Activated naive CD8-positive, alpha-beta T cell treated with anti-CD3 and anti-CD28 coated beads for 36 hours (primary cell): ENCODE data around the gene PWP2. TPM values are rescaled to one million over a fixed set of nuclear protein-coding genes. Genes with fewer than 3 reads are reported as not detected.
A peak's percentile ranks its signal among the peaks of the same experiment; 100 is the strongest.
"Not testable (repeated sequence)": the region's sequence is repeated elsewhere in the genome, so short reads cannot be mapped to it uniquely, and the experiment has no call there.

ENCODE experiments used
- DNase-seq: peaks from one replicate; pipeline ENCODE4 v3.0.0; 2021
- H3K27ac Mint-ChIP-seq: one replicate; pipeline ENCODE4 v1.8.0; 2022; ENCODE audit warnings: mild to moderate bottlenecking, moderate library complexity, mixed read lengths
- H3K27me3 Mint-ChIP-seq: one replicate; pipeline ENCODE4 v1.8.0; 2022; ENCODE audit warnings: mild to moderate bottlenecking, mixed read lengths
- H3K36me3 Mint-ChIP-seq: one replicate; pipeline ENCODE4 v1.8.0; 2021; ENCODE audit warnings: mild to moderate bottlenecking, mixed read lengths
- H3K4me1 Mint-ChIP-seq: one replicate; pipeline ENCODE4 v1.8.0; 2021; ENCODE audit warnings: mixed read lengths
- H3K4me3 Mint-ChIP-seq: one replicate; pipeline ENCODE4 v1.8.0; 2022; ENCODE audit warnings: mild to moderate bottlenecking, moderate library complexity, mixed read lengths
- H3K9me3 Mint-ChIP-seq: one replicate; pipeline ENCODE4 v1.8.0; 2022; ENCODE audit warnings: mixed read lengths
- total RNA-seq, 2 experiments: library from RNA; stranded (reverse); gene quantifications; one replicate each; pipeline ENCODE4 v1.2.3, GENCODE V29; 2021

PWP2 gene
- total RNA-seq, 2 experiments from 2014 or later, result 12.7 to 14.5 TPM

DNA sequence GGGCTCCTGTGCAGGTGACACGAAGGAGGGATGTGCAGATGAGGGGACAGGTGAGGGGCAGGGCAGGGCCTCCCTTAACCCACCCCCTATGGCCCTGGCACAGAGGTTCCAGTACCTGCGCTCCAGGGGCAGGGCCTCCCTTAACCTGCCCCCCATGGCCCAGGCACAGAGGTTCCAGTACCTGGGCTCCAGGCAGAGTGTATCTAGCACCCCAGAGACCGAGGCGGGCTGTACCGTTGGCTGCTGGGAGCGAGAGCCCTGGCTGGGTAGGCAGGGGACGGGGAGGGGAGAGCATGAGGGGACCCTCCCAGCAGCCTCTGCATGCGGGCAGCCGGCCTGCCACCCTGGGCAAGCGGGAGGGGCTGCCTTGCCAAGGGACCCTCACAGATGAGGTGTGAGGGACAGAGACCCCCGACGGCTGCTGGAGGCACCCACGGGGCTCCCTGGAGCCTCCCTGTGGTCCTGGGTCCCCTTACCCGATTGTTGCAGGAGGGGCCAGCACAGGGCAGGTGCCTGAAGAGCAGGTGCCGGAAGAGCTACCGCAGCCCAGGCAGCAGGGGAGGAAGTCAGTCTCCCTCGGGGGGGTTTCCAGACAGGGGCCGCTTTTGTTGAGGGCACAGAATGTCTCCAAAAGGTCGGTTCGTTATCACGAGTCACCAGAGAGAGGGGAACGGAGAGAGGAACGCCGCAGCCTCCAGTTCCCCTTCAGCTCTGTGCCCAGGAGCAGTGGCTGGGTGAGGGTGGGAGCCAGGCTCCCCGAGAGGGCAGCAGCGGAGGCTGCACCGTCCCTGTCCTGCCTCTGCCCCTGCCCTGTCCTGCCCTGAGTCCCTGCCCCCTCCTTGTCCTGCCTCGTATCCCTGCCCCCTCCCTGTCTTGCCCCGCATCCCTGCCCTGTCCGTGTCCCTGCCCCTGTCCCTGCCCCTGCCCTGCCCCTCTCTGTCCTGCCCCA, 52.4 kb downstream of the PWP2 start:
- peak overlapping the region; percentile 55 for H3K4me3 Mint-ChIP-seq
- not testable (repeated sequence) for H3K9me3 Mint-ChIP-seq, H3K27ac Mint-ChIP-seq, H3K27me3 Mint-ChIP-seq, H3K36me3 Mint-ChIP-seq, H3K4me1 Mint-ChIP-seq
- peak; percentile 4 for DNase-seq

DNA sequence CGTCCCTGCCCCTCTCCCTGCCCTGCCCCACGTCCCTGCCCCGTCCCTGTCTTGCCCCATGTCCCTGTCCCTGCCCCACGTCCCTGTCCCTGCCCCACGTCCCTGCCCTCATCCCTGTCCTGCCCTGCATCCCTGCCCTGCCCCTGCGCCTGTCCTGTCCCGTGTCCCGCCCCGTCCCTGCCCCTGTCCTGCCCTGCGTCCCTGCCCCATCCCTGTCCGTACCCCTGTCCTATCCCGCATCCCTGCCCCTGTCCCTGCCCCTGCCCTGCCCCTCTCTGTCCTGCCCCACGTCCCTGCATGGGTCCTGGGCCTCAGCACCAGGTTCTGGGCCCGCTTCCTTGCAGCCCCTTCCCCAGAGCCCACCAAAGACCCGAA, 53.1 kb downstream of the PWP2 start:
- H3K27ac Mint-ChIP-seq, H3K36me3 Mint-ChIP-seq, H3K4me1 Mint-ChIP-seq, H3K9me3 Mint-ChIP-seq, H3K27me3 Mint-ChIP-seq, DNase-seq, H3K4me3 Mint-ChIP-seq: not testable (repeated sequence)

DNA sequence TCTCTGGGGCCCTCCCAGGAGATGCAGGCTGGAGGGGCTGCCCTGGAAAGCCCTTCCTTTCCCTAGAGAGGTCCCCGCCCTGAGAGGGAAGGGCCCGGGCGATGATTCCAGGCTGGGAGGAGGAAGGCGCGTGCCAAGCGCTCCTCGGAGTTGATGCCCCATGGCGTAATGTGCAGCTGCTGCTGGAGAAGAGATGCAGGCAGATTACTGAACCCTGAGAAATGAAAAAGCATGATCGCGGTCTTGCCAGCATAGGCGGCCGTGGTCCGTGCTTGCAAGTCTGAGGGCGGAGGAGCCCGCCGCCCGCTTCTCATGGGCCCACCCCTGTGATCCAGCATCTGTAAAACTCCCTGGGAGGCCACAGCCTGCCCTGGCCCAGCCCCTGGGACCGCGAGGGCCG, 53.6 kb downstream of the PWP2 start:
- H3K27me3 Mint-ChIP-seq, H3K9me3 Mint-ChIP-seq, H3K36me3 Mint-ChIP-seq, DNase-seq, H3K4me1 Mint-ChIP-seq, H3K4me3 Mint-ChIP-seq, H3K27ac Mint-ChIP-seq: not testable (repeated sequence)

DNA sequence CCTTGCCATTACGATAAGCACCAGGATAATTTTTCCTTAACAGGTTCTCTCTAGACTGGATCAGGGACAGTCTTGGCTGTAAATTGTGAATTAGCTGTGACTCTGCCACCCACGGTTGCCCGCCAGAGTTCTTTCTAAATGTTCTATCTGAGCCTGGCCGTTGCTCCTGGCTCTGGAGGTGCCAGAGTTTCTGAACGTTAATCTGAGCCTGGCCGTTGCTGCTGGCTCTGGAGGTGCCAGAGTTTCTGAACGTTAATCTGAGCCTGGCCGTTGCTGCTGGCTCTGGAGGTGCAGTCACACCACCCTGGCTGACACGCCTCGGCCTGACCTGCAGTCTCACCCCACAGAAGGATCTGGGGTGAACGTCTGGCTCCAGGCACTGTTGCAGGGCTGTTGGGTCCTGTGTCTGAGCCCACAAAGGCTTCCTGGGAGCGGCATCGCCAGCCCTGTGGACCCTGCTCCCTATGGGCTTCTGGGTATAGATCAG, 56.0 kb downstream of the PWP2 start:
- H3K4me3 Mint-ChIP-seq, H3K9me3 Mint-ChIP-seq, H3K27me3 Mint-ChIP-seq, DNase-seq, H3K36me3 Mint-ChIP-seq, H3K27ac Mint-ChIP-seq, H3K4me1 Mint-ChIP-seq: not testable (repeated sequence)

DNA sequence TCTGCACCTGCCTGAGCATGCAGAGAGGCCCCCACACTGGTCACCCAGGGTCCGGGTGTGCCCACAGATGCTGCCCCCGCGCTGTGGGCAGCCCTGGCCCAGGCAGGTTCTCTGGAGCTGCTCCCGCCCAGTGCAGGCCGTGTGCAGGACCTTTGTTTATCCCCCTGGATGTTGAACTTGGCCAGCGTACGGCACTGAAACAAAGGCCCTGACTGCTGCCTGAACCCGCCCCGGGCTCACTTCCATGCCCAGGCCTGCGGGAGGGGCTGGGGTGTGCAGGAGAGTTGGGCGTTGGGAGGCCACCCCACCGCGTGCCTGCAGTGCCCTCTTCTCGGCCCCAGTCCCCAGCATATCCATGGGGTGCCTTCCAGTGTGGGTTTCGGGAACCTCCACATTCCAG, 58.7 kb downstream of the PWP2 start:
- H3K27ac Mint-ChIP-seq, H3K27me3 Mint-ChIP-seq, H3K9me3 Mint-ChIP-seq, H3K4me3 Mint-ChIP-seq, H3K4me1 Mint-ChIP-seq, DNase-seq, H3K36me3 Mint-ChIP-seq: not testable (repeated sequence)

DNA sequence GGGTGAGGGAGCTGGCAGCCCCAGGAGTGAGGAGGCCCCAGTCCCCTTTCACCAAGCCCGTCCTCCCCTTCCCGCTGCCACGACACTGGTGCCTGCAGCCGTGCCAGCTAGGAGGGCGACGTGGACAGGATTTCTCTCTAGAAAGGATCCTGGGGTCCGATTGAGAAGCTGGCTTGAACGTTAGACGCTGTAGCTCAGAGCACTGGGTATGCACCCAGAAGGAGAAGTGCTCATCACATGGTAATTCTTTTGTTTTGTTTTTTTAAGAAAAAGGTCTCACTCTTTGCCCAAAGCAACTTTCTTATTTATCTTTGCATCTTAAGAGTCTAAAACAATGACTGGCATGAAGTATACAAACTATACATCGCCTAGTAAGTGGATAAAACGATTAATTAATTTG, 60.3 kb downstream of the PWP2 start:
- not testable (repeated sequence) for H3K27ac Mint-ChIP-seq, H3K9me3 Mint-ChIP-seq, H3K27me3 Mint-ChIP-seq, H3K4me3 Mint-ChIP-seq, H3K4me1 Mint-ChIP-seq, DNase-seq, H3K36me3 Mint-ChIP-seq

DNA sequence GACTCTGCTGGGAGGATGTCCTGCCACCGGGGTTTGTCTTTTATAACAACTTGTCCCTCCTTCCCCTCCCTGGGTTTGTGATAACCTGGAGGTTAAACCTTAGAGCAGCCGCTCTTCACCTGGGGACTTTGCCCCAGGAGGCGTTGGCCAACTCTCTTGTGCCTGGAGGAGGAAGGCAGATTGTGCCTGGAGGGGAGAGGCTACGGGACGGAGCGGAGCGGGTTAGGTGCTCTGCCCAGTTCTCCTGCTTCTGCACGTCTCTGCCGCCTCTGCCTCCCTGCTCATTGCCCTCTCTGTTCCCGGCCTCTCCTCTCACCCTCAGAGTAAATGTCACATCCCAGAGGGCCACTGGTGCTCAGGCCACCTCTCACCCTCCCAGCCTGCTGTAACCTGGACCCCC, 63.1 kb downstream of the PWP2 start:
- H3K4me3 Mint-ChIP-seq, H3K27me3 Mint-ChIP-seq, H3K36me3 Mint-ChIP-seq, H3K9me3 Mint-ChIP-seq, H3K27ac Mint-ChIP-seq, H3K4me1 Mint-ChIP-seq, DNase-seq: not testable (repeated sequence)

DNA sequence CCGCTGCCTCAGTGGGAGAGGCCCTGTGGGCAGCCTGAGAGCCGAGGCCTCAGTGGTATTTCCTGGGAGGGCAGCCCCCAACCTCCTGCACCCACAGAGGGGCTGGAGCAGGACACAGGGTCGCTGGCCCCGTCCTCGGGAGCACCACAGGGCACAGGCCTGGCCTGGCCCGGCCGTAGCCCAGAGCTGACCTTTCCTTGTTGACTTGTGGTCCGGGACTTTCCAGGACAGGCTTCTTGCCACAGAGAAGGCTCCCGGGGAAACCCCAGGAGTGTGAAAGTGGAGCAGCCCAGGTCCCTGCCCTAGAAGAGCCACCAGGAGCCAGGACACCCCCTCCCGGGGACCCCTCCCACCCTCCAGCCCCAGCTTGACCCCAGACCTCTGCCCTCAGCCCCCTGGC, 63.7 kb downstream of the PWP2 start:
- not testable (repeated sequence) for H3K27me3 Mint-ChIP-seq, DNase-seq, H3K9me3 Mint-ChIP-seq, H3K36me3 Mint-ChIP-seq, H3K27ac Mint-ChIP-seq, H3K4me1 Mint-ChIP-seq, H3K4me3 Mint-ChIP-seq

DNA sequence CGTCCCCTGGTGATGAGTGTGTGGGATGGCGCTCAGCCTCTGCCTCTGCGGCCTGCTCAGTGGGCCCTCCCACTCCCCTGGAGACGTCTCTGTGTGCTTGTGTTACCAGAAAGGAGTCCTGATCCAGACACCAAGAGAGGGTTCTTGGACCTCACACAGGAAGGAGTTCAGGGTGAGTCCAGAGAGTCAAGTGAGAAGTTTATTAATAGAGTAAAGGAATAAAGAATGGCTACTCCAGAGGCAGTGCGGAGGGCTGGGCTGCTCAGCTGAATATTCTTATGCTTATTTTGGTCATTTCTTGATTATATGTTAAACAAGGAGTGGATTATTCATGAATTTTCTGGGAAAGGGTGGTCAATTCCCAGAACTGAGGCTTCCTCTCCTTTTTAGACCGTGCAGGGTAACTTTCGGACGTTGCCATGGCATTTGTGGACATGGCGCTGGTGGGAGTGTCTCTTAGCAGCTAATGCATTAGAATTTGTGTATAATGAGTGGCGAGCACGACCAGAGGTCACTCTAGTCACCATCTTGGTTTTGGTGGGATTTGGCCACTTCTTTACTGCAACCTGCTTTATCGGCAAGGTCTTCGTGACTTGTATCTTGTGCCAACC, 64.9 kb downstream of the PWP2 start:
- not testable (repeated sequence) for H3K9me3 Mint-ChIP-seq, H3K27me3 Mint-ChIP-seq, H3K36me3 Mint-ChIP-seq, H3K4me3 Mint-ChIP-seq, DNase-seq, H3K27ac Mint-ChIP-seq, H3K4me1 Mint-ChIP-seq

DNA sequence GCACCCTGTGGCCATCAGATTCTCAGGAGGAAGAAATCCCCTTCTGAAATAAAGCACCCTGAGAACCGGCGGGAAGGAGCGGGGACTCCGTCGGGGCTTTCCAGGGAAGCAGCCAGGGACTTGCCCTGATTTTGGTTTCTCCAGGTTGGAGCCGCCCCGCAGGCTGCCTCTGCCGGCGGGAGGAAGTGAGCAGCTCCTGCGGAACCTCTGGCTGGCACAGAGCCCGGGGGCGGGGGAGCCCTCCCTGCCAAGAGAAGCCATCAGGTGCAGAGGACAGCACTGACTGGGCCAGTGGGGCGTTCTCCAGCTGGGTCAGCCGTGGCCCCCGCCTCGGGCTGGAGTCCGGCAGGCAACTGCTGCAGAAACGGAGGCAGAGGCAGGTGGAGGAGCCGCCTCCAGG, 65.5 kb downstream of the PWP2 start:
- not testable (repeated sequence) for H3K4me3 Mint-ChIP-seq, H3K27ac Mint-ChIP-seq, H3K4me1 Mint-ChIP-seq, H3K27me3 Mint-ChIP-seq, H3K36me3 Mint-ChIP-seq, DNase-seq, H3K9me3 Mint-ChIP-seq

DNA sequence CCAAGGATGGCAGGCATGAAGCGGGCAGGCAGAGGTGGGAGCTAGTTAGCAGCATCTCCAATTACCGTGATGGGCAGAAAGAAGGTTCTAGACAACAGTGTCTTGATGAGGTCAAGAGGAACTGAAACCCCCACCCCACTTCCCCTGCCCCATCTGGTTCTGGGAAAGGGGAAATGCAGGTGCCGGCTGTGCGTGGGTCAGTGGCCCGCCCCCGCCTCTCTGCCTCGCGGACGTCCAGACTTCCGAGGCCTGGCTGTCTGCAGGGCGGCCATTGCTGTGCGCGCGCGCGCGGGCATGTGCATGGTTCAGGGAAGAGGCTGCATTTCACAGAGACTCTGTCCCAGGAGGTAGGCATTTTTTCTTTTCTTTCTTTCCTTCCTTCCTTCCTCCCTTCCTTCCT, 68.0 kb downstream of the PWP2 start:
- DNase-seq, H3K27me3 Mint-ChIP-seq, H3K27ac Mint-ChIP-seq, H3K9me3 Mint-ChIP-seq, H3K4me1 Mint-ChIP-seq, H3K4me3 Mint-ChIP-seq, H3K36me3 Mint-ChIP-seq: not testable (repeated sequence)

DNA sequence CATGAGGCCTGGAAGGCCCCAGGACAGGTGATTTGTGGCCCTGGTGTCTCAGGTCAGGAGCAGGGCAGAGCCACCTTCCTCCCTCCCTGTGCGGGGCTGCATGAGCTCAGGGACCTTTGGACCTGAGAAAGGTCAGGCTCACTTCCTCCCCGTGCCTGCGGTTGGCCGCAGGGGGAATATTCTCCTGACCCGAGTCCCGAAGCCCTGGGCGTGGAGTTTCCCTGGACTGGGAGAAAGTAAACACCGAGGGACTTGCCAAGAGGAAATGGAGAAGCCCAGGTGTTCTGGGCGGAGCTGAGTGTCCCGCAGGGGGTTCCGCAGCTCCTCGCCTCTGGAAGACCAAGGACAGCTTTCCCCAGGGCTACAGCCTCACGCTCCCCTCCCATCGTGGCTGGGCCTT, 68.9 kb downstream of the PWP2 start:
- H3K4me3 Mint-ChIP-seq, DNase-seq, H3K4me1 Mint-ChIP-seq, H3K9me3 Mint-ChIP-seq, H3K36me3 Mint-ChIP-seq, H3K27ac Mint-ChIP-seq, H3K27me3 Mint-ChIP-seq: not testable (repeated sequence)

Other genes starting within 250 kb of the PWP2 start
- 10 to 100 TPM; 61.2 to 66.0 TPM for gene AGPAT3, start 242.2 kb upstream of the PWP2 start, total RNA-seq
- gene TRAPPC10, start 95.1 kb upstream of the PWP2 start, total RNA-seq, result 10 to 100 TPM; 42.4 to 44.4 TPM
- 1 to 10 TPM; 6.9 to 7.4 TPM for gene GATD3, start 26.3 kb downstream of the PWP2 start, total RNA-seq
- gene ICOSLG, start 133.5 kb downstream of the PWP2 start, total RNA-seq, result 1 to 10 TPM in 1 of 2 experiments, under 1 TPM in 1; 0.92 to 1.2 TPM
- gene DNMT3L, start 154.5 kb downstream of the PWP2 start, total RNA-seq, result not detected
- gene AIRE, start 178.5 kb downstream of the PWP2 start, total RNA-seq, result not detected
- 100 to 1,000 TPM; 150 to 154 TPM for gene PFKL, start 192.7 kb downstream of the PWP2 start, total RNA-seq
- 10 to 100 TPM; 14.0 to 14.8 TPM for gene CFAP410, start 232.0 kb downstream of the PWP2 start, total RNA-seq
- 1 to 10 TPM; 2.9 to 3.7 TPM for gene TRPM2, start 246.2 kb downstream of the PWP2 start, total RNA-seq